GM18873 (cell line): ENCODE data around the gene GJA10.
"Not testable (repeated sequence)": the region's sequence is repeated elsewhere in the genome, so short reads cannot be mapped to it uniquely, and the experiment has no call there.

ENCODE experiments used
- ATAC-seq: cut with Tn5 transposase; IDR thresholded peaks from one replicate; pipeline ENCODE4 v1.9.1; 2021; ENCODE audit warnings: mild to moderate bottlenecking, moderate library complexity, moderate number of reproducible peaks; ENCODE audit not compliant: unreplicated experiment, low FRiP score

The GJA10 gene

DNA sequence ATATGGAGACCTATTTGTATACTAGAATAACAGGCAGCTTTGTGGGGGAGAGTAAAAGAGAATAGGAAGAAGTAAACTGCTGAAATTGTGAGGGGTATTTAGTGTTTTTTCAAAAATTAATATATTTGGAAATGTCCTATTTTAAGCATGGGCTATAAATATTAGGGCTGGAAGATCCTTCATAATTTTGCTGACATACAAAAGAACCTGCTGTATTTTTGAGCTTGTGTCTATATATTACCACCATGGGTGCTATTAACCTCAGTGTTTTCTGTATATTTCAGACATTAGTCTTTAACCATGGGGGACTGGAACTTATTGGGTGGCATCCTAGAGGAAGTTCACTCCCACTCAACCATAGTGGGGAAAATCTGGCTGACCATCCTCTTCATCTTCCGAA, at the start of gene GJA10:
Gene GJA10 (plus strand): TSS at position 301 of the 400 bp plus-strand sequence. CDS start 0 bp downstream, at position 301.
- ATAC-seq, result no peak

- not testable (repeated sequence) for ATAC-seq
These were observed 46.8 kb upstream of the GJA10 start for GRCh38 chr6:89847513-89847912.

GRCh38 chr6:89853068-89853467, 41.2 kb upstream of the GJA10 start:
- ATAC-seq, result no peak

- ATAC-seq, result no peak
These were observed 36.2 kb upstream of the GJA10 start for GRCh38 chr6:89858041-89858440.

- no peak for ATAC-seq
These were observed 34.5 kb upstream of the GJA10 start for GRCh38 chr6:89859744-89860143.

DNA sequence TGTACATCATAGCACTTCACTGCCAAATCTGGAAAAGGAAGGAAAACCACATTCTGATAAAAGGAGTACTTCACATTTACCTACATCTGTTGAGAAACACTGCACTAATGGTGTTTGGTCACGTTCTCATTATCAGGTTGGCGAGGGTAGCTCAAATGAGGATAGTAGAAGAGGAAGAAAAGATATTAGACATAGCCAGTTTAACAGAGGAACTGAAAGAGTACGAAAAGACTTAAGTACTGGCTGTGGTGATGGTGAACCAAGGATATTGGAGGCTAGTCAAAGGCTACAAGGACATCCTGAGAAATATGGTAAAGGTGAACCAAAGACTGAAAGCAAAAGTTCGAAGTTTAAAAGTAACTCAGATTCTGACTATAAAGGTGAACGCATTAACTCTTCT, 32.0 kb upstream of the GJA10 start:
- ATAC-seq, result no peak

- no peak for ATAC-seq
These were observed 31.6 kb upstream of the GJA10 start for GRCh38 chr6:89862698-89863097.

DNA sequence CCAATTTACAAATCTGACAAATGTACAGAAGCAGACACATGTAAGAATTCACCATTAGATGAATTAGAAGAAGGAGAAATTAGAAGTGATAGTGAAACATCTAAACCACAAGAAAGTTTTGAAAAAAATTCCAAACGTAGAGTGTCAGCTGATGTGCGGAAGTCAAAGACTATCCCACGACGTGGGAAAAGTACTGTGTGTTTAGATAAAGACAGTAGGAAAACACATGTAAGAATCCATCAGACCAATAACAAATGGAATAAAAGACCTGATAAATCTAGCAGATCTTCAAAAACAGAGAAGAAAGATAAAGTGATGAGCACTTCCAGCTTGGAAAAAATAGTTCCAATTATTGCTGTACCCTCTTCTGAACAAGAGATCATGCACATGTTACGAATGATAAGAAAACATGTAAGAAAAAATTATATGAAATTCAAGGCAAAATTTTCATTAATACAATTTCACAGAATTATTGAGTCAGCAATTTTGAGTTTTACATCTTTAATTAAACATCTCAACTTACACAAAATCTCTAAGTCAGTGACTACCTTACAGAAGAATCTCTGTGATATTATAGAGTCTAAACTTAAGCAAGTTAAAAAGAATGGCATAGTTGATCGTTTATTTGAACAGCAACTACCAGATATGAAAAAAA, 28.1 kb upstream of the GJA10 start:
- ATAC-seq, result no peak

- no peak for ATAC-seq
These were observed 20.5 kb upstream of the GJA10 start for GRCh38 chr6:89873721-89874120.

DNA sequence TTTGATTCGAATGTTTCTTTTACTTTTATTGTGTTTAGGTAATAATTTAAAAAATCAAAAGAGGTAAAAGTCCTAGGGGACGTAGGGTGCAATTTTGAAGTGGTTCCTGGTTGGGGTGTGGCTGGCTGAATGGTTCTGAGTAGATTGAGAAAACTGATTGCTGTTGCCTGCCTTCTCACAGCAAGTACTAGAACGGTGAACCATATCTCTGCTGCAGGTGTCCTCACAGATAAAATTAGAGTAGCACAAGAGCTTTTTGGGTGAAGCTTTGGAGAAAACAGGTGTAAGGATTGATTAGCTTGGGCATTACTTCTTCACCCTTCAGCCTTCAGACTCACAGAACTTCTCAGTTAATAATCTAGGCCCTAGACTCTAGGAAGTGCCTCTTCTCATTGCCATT, 19.8 kb upstream of the GJA10 start:
- no peak for ATAC-seq

GRCh38 chr6:89886378-89887120, 7.7 kb upstream of the GJA10 start:
- no peak for ATAC-seq

DNA sequence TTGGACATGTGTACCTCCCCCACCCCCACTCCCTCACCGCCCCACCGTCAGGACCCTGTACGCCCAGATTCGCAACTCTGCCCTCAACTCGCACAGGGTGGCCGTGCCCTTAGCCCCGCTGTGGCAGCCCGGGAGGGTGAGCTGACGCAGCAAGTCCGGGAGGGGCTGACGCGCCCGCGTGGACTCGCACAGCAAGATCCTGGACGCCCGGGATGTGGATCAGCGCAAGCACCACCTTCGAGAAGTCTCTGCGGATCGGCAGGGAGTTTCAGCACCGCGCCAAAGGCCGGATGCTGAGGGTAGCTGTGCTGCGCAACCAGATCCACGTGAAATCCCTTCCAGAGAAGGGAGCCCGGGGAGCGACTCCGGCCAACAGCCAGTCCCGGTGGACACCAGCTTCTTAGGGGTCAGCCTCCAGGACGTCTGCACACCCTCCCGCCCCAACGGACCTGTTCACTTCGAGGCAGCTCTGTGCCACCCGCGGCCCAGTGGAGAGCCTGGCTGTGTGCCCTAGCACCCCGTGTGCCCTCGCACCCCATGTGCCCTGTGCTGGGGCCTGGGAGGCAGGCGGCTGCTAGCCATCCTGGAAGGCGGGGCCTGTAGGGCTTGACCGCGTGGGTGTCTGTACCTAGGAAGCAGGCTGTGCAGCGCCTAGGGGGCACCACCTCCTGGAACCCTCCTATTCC, 6.7 kb upstream of the GJA10 start:
- ATAC-seq, result no peak

- ATAC-seq, result no peak
These were observed 6.1 kb upstream of the GJA10 start for GRCh38 chr6:89888138-89888514.

- ATAC-seq, result no peak
These were observed 5.4 kb upstream of the GJA10 start for GRCh38 chr6:89888871-89889270.

- ATAC-seq, result not testable (repeated sequence)
These were observed 3.3 kb upstream of the GJA10 start for GRCh38 chr6:89890845-89891528.

- not testable (repeated sequence) for ATAC-seq
These were observed 1.7 kb upstream of the GJA10 start for GRCh38 chr6:89892577-89892976.

GRCh38 chr6:89895276-89895874, 1.1 kb downstream of the GJA10 start:
- no peak for ATAC-seq

DNA sequence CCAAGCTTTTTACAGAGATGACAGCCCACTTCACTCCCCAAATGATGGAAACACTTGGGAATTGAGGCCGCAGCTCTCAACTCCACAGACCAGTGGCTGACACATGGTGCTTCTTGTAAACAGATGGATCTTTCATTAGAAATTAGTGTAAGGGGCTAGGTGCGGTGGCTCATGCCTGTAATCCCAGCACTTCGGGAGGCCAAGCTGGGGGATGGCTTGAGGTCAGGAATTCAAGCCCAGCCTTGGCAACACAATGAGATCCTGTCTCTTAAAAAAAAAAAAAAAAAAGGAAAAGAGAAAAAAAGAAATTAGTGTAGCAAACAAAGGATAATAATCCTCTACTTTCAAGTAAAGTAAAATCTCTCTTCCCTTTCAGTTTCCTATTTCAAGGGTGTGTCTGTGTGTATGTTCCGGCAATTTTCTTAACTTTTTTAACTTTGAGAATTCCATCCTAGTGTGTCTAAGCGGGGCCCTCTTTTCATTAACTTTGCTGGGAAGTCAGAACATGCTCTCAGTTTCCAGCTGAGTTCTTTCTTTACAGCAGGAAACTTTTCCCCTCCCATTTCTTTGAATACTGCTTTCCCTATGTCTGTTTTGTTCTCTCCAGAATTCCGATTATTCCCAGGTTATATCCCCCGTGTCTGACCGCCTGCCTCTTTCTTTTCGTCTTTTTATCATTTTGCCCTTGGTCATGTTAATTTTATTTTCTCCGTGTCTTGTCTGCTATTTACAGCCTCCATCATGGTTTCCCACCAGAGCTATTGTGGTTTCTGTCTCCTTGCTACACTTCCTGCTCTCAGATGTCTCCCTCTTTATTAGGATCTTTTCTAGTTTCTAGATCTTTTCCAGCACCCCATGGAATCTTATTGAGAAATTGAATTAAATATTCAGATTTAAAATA, 16.0 kb downstream of the GJA10 start:
- ATAC-seq, result not testable (repeated sequence)

- ATAC-seq, result no peak
These were observed 16.6 kb downstream of the GJA10 start for GRCh38 chr6:89910902-89911240.
